Stomach (tissue), 9 donors: ENCODE results near the gene LRP2BP. TPM values are rescaled to one million over a fixed set of nuclear protein-coding genes. Genes with fewer than 3 reads are reported as not detected.
"Not testable (repeated sequence)": the region's sequence is repeated elsewhere in the genome, so short reads cannot be mapped to it uniquely, and the experiment has no call there.

Experiments used
- DNase-seq, 2 donors: peaks; one replicate each; pipeline versions ENCODE4 v3.0.0 to v3.0.0-alpha.2; 2013 to 2019
- H3K27ac ChIP-seq, 5 donors: fragments of 200-600 bp in 4 of 5; sonication (generic) in 4 of 5; one replicate each; pipeline ENCODE4 v1.5.1; 2013 to 2019; ENCODE audit warnings: mild to moderate bottlenecking in 1 of 5, moderate library complexity in 1 of 5
- H3K27me3 ChIP-seq, 3 donors: fragments of 200-600 bp; sonication (generic); one replicate each; pipeline ENCODE4 v1.5.1; 2017 to 2019; ENCODE audit warnings: mixed run types in 1 of 3
- H3K36me3 ChIP-seq, 4 donors: fragments of 200-600 bp; sonication (generic); 1 replicate in 3 of 4; 2 replicates in 1 of 4; pipeline ENCODE4 v1.5.1; 2016 to 2019
- H3K4me1 ChIP-seq, 4 donors: fragments of 200-600 bp; sonication (generic); one replicate each; pipeline ENCODE4 v1.5.1; 2016 to 2019
- H3K4me3 ChIP-seq, 4 donors: fragments of 200-600 bp; sonication (generic) in 3 of 4; one replicate each; pipeline ENCODE4 v1.5.1; 2016 to 2019; ENCODE audit warnings: mild to moderate bottlenecking in 1 of 4
- H3K9me3 ChIP-seq, 4 donors: fragments of 200-600 bp; sonication (generic); one replicate each; pipeline ENCODE4 v1.5.1; 2016 to 2019
- EP300 ChIP-seq: sonication (generic); formaldehyde crosslinking; IDR thresholded peaks from one replicate; pipeline ENCODE4 v1.6.1; 2017; ENCODE audit warnings: antibody characterized with exemption
- POLR2A ChIP-seq, 4 donors: fragments of 450-650 bp; IDR thresholded peaks; one replicate each; pipeline ENCODE4 v1.6.1; 2016; ENCODE audit warnings: antibody characterized with exemption in 4 of 4, control low read depth in 2 of 4, mild to moderate bottlenecking in 1 of 4, moderate library complexity in 1 of 4
- POLR2AphosphoS5 ChIP-seq, 3 donors: sonication (generic); formaldehyde crosslinking; IDR thresholded peaks; one replicate each; pipeline ENCODE4 v1.6.1; 2016; ENCODE audit warnings: antibody characterized with exemption in 3 of 3
- WGBS, 5 donors: extraction: QIAGEN DNeasy Blood & Tissue Kit in 3 of 5; methylation state at CpG; one replicate each; pipeline versions ENCODE4 v1.1.5 to v1.1.7; 2013 to 2018; 5-methylcytosine and 5-hydroxymethylcytosine counted together
- intact Hi-C: fragments of 100-400 bp; cut with DNase I; formaldehyde crosslinking; loops from one replicate; pipeline ENCODE4 v1.15.1; 2023; ENCODE audit warnings: low total_unique reads
- polyA plus RNA-seq, 3 donors: library from polyadenylated mRNA; stranded (reverse); fragments of 200-250 nt; gene quantifications; one replicate each; pipeline ENCODE4 v1.2.3, GENCODE V29; 2013
- total RNA-seq, 5 donors: library from RNA; depleted of rRNA; stranded (reverse); fragments of >200 nt; gene quantifications; one replicate each; pipeline versions ENCODE4 v1.1.0 to v1.2.3, GENCODE V29; 2014 to 2016
- TF ChIP-seq, protein P1 (sequence below), 7 experiments: fragments of 450-650 bp in 4 of 7; fragments of 200-600 bp in 3 of 7; sonication (generic) in 3 of 7; IDR thresholded peaks; one replicate each; pipeline ENCODE4 v1.5.1; 2016 to 2019; ENCODE audit warnings: antibody characterized with exemption in 7 of 7, control low read depth in 2 of 7, mild to moderate bottlenecking in 1 of 7
- donor health status: healthy with polysubstance abuse.
- donor health status: Bipolar disorder and iron deficiency.
- donor health status: healthy.

LRP2BP gene
- total and polyA plus RNA-seq, 8 donors, result 0.31 to 4.8 (median 0.45) TPM; not detected in 3

DNA sequence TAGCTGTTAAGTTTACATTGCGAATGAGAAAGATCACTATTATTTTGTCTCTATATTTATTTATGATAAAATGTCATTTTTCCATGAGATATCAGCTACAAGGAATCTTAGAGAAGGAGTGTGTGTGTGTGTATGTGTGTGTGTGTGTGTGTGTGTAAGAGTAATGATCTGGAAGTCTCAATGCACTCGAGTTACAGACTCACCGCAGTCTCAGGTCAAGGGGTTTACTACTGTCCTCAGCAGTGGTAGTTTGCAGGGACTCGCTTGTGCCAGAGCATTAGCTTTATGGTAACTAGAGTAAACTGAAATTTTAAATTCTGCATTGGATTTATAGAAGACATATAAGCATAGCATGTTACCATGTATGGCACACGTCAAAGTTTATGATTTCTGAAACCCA is 30.8 kb downstream of the LRP2BP start:
- TF ChIP-seq, protein P1, sequence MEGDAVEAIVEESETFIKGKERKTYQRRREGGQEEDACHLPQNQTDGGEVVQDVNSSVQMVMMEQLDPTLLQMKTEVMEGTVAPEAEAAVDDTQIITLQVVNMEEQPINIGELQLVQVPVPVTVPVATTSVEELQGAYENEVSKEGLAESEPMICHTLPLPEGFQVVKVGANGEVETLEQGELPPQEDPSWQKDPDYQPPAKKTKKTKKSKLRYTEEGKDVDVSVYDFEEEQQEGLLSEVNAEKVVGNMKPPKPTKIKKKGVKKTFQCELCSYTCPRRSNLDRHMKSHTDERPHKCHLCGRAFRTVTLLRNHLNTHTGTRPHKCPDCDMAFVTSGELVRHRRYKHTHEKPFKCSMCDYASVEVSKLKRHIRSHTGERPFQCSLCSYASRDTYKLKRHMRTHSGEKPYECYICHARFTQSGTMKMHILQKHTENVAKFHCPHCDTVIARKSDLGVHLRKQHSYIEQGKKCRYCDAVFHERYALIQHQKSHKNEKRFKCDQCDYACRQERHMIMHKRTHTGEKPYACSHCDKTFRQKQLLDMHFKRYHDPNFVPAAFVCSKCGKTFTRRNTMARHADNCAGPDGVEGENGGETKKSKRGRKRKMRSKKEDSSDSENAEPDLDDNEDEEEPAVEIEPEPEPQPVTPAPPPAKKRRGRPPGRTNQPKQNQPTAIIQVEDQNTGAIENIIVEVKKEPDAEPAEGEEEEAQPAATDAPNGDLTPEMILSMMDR (IDR thresholded peaks at IDR 0.05), result no peak
- no peak for TF ChIP-seq EP300
- no peak for TF ChIP-seq POLR2A (IDR thresholded peaks at IDR 0.05)
- TF ChIP-seq POLR2AphosphoS5 (IDR thresholded peaks at IDR 0.05), result no peak
- Histone ChIP-seq H3K9me3 (no peaks in the 10 kb centered on the region), H3K4me3 (no peak overlapping the region), H3K27ac (no peak overlapping the region), H3K36me3 (peaks cover 0 to 23% (median 8%) of the 10 kb centered on the region in 4 donors), H3K27me3 (no peaks in the 10 kb centered on the region), H3K4me1 (no peaks in the 10 kb centered on the region)
- no peak for DNase-seq
- intact Hi-C loops, result no loop called here
- 53 to 75% (median 68%) methylated on average over 5 of the region's 5 CpGs for WGBS, 5 donors

DNA sequence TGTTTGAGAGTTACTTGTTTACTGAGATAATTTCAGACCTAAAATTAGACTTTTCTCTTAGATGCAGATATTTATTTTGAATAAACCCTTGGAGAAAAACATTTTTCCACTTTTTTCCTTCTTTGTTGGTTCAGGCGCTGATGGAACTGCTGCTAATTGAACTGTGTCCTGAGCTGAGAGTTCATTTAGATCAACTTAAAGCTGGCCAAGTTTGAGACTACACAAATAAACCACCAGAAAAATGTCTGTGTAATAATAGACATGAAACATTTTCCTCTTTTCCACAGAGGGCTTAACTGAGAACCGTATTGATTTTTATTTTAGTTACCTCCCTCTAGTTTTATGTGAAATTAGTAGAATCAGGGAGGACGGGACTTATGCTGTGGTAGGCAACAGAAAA is 32.5 kb downstream of the LRP2BP start:
- H3K36me3 ChIP-seq, result peaks cover 0 to 30% (median 10%) of the 10 kb centered on the region in 4 donors
- no peaks in the 10 kb centered on the region for H3K9me3 ChIP-seq
- 45 to 69% (median 51%) methylated on average over 3 of the region's 3 CpGs for WGBS, 5 donors
- no peak for DNase-seq
- H3K4me1 ChIP-seq, result no peaks in the 10 kb centered on the region
- TF ChIP-seq EP300 (no peak), POLR2AphosphoS5 (IDR thresholded peaks at IDR 0.05) (no peak), POLR2A (IDR thresholded peaks at IDR 0.05) (no peak)
- TF ChIP-seq, protein P1 (IDR thresholded peaks at IDR 0.05), result no peak
- H3K27ac ChIP-seq, result no peak overlapping the region
- no peak overlapping the region for H3K4me3 ChIP-seq
- no peaks in the 10 kb centered on the region for H3K27me3 ChIP-seq
- intact Hi-C loops, result no loop called here

DNA sequence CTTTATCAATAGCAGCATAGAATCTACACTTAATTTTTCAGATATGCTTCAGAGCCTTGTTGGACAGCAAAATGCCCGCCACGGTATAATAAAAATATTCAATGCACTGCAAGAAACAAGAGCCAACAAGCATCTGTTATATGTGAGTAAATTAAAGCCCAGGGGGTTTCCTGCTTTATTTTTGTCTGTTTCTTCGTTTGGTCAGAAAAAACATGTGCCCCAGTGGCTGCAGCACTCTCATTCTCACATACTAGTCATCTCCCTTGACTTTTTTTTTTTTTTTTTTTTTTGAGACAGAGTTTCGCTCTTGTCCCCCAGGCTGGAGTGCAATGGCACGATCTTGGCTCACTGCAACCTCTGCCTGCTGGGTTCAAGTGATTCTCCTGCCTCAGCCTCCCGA is 33.2 kb downstream of the LRP2BP start:
- H3K27ac ChIP-seq, H3K9me3 ChIP-seq, intact Hi-C loops, H3K4me3 ChIP-seq, H3K4me1 ChIP-seq, DNase-seq, H3K27me3 ChIP-seq: not testable (repeated sequence)
- H3K36me3 ChIP-seq, result peaks cover 0 to 31% (median 14%) of the 10 kb centered on the region in 4 donors
- WGBS, 5 donors, result 70 to 78% (median 78%) methylated on average over 6 of the region's 6 CpGs

DNA sequence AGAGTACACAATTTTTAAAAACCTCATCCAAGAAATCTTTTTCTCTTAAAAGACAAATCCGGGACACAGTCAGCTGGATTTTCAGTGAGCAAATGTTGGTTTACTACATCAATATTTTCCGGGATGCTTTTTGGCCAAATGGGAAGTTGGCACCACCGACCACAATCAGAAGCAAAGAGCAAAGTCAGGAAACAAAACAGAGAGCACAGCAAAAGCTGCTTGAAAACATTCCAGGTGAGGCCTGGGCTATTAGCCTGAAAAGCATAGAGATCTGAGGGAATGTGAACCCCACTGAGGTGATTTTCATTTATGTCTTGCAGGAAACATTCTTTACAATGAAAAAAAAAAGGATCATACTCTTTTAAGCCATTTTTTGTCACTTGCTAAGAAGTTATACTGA is 33.9 kb downstream of the LRP2BP start:
- Histone ChIP-seq H3K4me1 (no peaks in the 10 kb centered on the region), H3K27ac (no peak overlapping the region), H3K27me3 (no peaks in the 10 kb centered on the region), H3K36me3 (peaks cover 0 to 35% (median 17%) of the 10 kb centered on the region in 4 donors), H3K9me3 (no peaks in the 10 kb centered on the region), H3K4me3 (no peak overlapping the region)
- 39 to 63% (median 51%) methylated on average over 3 of the region's 3 CpGs for WGBS, 5 donors
- TF ChIP-seq POLR2A (IDR thresholded peaks at IDR 0.05), result no peak
- no peak for TF ChIP-seq POLR2AphosphoS5 (IDR thresholded peaks at IDR 0.05)
- no peak for TF ChIP-seq EP300
- TF ChIP-seq, protein P1 (IDR thresholded peaks at IDR 0.05), result no peak
- no peak for DNase-seq
- intact Hi-C loops, result no loop called here

DNA sequence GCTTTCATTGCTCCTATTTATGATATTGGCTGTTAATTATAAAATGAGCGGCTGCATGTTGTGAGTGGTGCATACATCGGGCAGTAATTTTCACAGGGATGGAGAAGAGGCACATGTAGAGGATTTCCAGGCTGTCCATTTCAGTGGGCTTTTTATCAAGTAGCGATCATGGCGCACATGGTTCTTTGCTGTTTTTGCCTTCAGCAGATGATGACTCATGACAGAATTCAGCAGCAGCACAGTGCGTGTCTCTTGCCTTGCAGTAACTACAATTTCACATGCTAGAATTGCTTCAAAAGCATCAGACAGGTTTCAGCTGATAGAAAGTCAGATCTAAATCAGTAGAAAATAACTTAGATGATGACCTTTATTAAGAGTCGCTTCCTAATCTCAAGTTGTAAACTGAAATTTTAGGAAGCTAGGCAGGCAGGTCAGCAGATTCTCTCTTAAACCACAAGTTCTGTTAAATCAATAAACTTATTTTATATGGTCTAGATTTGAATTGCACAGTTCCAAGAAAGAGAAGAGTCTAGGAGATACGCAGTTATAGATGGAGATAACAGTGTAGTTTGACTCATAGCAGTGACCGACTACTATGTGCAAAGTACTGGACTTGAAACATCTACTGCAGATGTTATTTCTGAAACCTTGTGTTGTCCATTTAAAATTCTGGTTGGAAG is 35.8 kb downstream of the LRP2BP start:
- WGBS, 5 donors, result 94 to 96% (median 94%) methylated on average over 8 of the region's 8 CpGs
- intact Hi-C loops, result no loop called here
- H3K4me1 ChIP-seq, result no peaks in the 10 kb centered on the region

More for the DNA sequence above, 35.8 kb downstream of the LRP2BP start:
- Histone ChIP-seq H3K9me3 (no peaks in the 10 kb centered on the region), H3K4me3 (no peak overlapping the region), H3K27me3 (no peaks in the 10 kb centered on the region), H3K36me3 (peaks cover 0 to 35% (median 19%) of the 10 kb centered on the region in 4 donors), H3K27ac (no peak overlapping the region)
- DNase-seq, result no peak
- TF ChIP-seq POLR2A (IDR thresholded peaks at IDR 0.05), result no peak
- no peak for TF ChIP-seq EP300
- no peak for TF ChIP-seq POLR2AphosphoS5 (IDR thresholded peaks at IDR 0.05)
- TF ChIP-seq, protein P1 (IDR thresholded peaks at IDR 0.05), result no peak
